HEK293 (cell line): ENCODE data around the gene ORM2.
A peak's percentile ranks its signal among the peaks of the same experiment; 100 is the strongest.

Experiments used
- CTCF ChIA-PET: fragments of 350-600 bp; formaldehyde crosslinking; extraction: SDS; loops from one replicate; lab custom pipeline; 2021; ENCODE audit warnings: antibody characterized with exemption; lab: Yijun Ruan, JAX
- POLR2A ChIA-PET: fragments of 300-600 bp; formaldehyde crosslinking; extraction: SDS; loops from one replicate; lab custom pipeline; 2020; ENCODE audit warnings: antibody characterized with exemption, inconsistent platforms; lab: Yijun Ruan, JAX
- H3K27ac ChIP-seq: fragments of 200-500 bp; sonication (Bioruptor generic); 2 replicates; pipeline ENCODE4 v1.5.1; 2014; ENCODE audit warnings: low read depth, low read length, control low read depth, inconsistent platforms; ENCODE audit errors: extremely low read depth
- H3K36me3 ChIP-seq, 2 experiments: fragments of 200-500 bp in 1 of 2; sonication (Bioruptor generic) in 1 of 2; 1 replicate in 1 of 2; 2 replicates in 1 of 2; pipeline ENCODE4 v1.5.1; 2014 to 2017; ENCODE audit warnings: inconsistent platforms in 2 of 2, low read length in 2 of 2; ENCODE audit not compliant: control insufficient read depth in 2 of 2, insufficient read depth in 1 of 2
- H3K4me1 ChIP-seq: fragments of 200-500 bp; sonication (Bioruptor generic); 2 replicates; pipeline ENCODE4 v1.5.1; 2014; ENCODE audit warnings: mild to moderate bottlenecking, low read length, inconsistent platforms; ENCODE audit not compliant: control insufficient read depth, insufficient read depth
- H3K4me3 ChIP-seq: 2 replicates; pipeline ENCODE4 v1.5.1; 2011; ENCODE audit warnings: low read depth, mild to moderate bottlenecking, control low read depth, low read length, moderate library complexity
- H3K9me3 ChIP-seq: fragments of 200-500 bp; sonication (Bioruptor generic); 2 replicates; pipeline ENCODE4 v1.5.1; 2014; ENCODE audit warnings: low read depth, low read length, inconsistent platforms; ENCODE audit not compliant: control insufficient read depth, insufficient read depth
- GLI2 ChIP-seq: fragments of 450-650 bp; formaldehyde crosslinking; IDR thresholded peaks from 2 replicates; pipeline ENCODE4; 2017; ENCODE audit warnings: missing biosample characterization, missing genetic modification characterization, low read depth, borderline replicate concordance
- KLF8 ChIP-seq: fragments of 450-650 bp; formaldehyde crosslinking; IDR thresholded peaks from 2 replicates; pipeline ENCODE4 v1.5.1; 2016; ENCODE audit warnings: missing biosample characterization, missing genetic modification characterization
- PRDM2 ChIP-seq: fragments of 450-650 bp; formaldehyde crosslinking; IDR thresholded peaks from 2 replicates; pipeline ENCODE4 v1.5.1; 2016; ENCODE audit warnings: missing biosample characterization, missing genetic modification characterization, borderline replicate concordance
- PRDM6 ChIP-seq: fragments of 450-650 bp; formaldehyde crosslinking; IDR thresholded peaks from 2 replicates; pipeline ENCODE4 v1.5.1; 2017; ENCODE audit warnings: missing biosample characterization, missing genetic modification characterization
- RBAK ChIP-seq: fragments of 450-650 bp; formaldehyde crosslinking; IDR thresholded peaks from 2 replicates; pipeline ENCODE4 v1.5.1; 2016; ENCODE audit warnings: missing biosample characterization, missing genetic modification characterization
- REPIN1 ChIP-seq: fragments of 450-650 bp; formaldehyde crosslinking; IDR thresholded peaks from 2 replicates; pipeline ENCODE4 v1.5.1; 2017; ENCODE audit warnings: missing biosample characterization, missing genetic modification characterization, low read depth
- SALL2 ChIP-seq: fragments of 450-650 bp; formaldehyde crosslinking; IDR thresholded peaks from 2 replicates; pipeline ENCODE4 v1.5.0; 2017; ENCODE audit warnings: missing biosample characterization, mild to moderate bottlenecking, missing genetic modification characterization, borderline replicate concordance
- TSHZ1 ChIP-seq: fragments of 450-650 bp; formaldehyde crosslinking; IDR thresholded peaks from 2 replicates; pipeline ENCODE4 v1.5.1; 2016; ENCODE audit warnings: missing biosample characterization, missing genetic modification characterization, borderline replicate concordance
- ZIC2 ChIP-seq: fragments of 450-650 bp; formaldehyde crosslinking; IDR thresholded peaks from 2 replicates; pipeline ENCODE4 v1.5.1; 2016; ENCODE audit warnings: missing biosample characterization, missing genetic modification characterization
- ZNF140 ChIP-seq: fragments of 450-650 bp; formaldehyde crosslinking; IDR thresholded peaks from 2 replicates; pipeline ENCODE4 v1.5.1; 2016; ENCODE audit warnings: missing biosample characterization, missing genetic modification characterization
- ZNF155 ChIP-seq: fragments of 450-650 bp; formaldehyde crosslinking; IDR thresholded peaks from 2 replicates; pipeline ENCODE4 v1.5.1; 2016; ENCODE audit warnings: missing biosample characterization, missing genetic modification characterization
- ZNF174 ChIP-seq: fragments of 450-650 bp; formaldehyde crosslinking; IDR thresholded peaks from 2 replicates; pipeline ENCODE4 v1.5.0; 2017; ENCODE audit warnings: missing biosample characterization, mild to moderate bottlenecking, missing genetic modification characterization
- ZNF2 ChIP-seq: fragments of 450-650 bp; formaldehyde crosslinking; IDR thresholded peaks from 2 replicates; pipeline ENCODE4 v1.5.1; 2016; ENCODE audit warnings: missing biosample characterization, missing genetic modification characterization
- ZNF350 ChIP-seq: fragments of 450-650 bp; formaldehyde crosslinking; IDR thresholded peaks from 2 replicates; pipeline ENCODE4 v1.5.0; 2017; ENCODE audit warnings: missing biosample characterization, mild to moderate bottlenecking, missing genetic modification characterization
- ZNF394 ChIP-seq: fragments of 450-650 bp; formaldehyde crosslinking; IDR thresholded peaks from 2 replicates; pipeline ENCODE4 v1.5.1; 2016; ENCODE audit warnings: missing biosample characterization, missing genetic modification characterization, mild to moderate bottlenecking, moderate library complexity, borderline replicate concordance
- ZNF488 ChIP-seq: fragments of 450-650 bp; formaldehyde crosslinking; IDR thresholded peaks from 2 replicates; pipeline ENCODE4 v1.5.1; 2016; ENCODE audit warnings: missing biosample characterization, missing genetic modification characterization
- ZNF529 ChIP-seq: fragments of 450-650 bp; formaldehyde crosslinking; IDR thresholded peaks from 2 replicates; pipeline ENCODE4 v1.5.1; 2017; ENCODE audit warnings: missing genetic modification characterization, missing biosample characterization; ENCODE audit not compliant: insufficient replicate concordance
- ZNF544 ChIP-seq: fragments of 450-650 bp; formaldehyde crosslinking; IDR thresholded peaks from 2 replicates; pipeline ENCODE4 v1.5.0; 2017; ENCODE audit warnings: missing biosample characterization, missing genetic modification characterization
- ZNF561 ChIP-seq: fragments of 450-650 bp; IDR thresholded peaks from 2 replicates; pipeline ENCODE4 v1.5.1; 2018; ENCODE audit warnings: missing biosample characterization, missing genetic modification characterization, borderline replicate concordance
- ZNF777 ChIP-seq: fragments of 450-650 bp; formaldehyde crosslinking; IDR thresholded peaks from 2 replicates; pipeline ENCODE4 v1.5.1; 2017; ENCODE audit warnings: missing biosample characterization, missing genetic modification characterization, borderline replicate concordance

The ORM2 gene

GRCh38 chr9:114285166-114285867, 44.4 kb upstream of the ORM2 start:
- POLR2A ChIA-PET, result no interaction called here
- no peaks in the 10 kb centered on the region for H3K9me3 ChIP-seq
- TF ChIP-seq ZIC2 (tag by site-specific recombination) (peak; percentile 76), REPIN1 (tag by site-specific recombination) (no peak)
- no peak overlapping the region for H3K4me3 ChIP-seq
- CTCF ChIA-PET, result interaction anchor here (0.6 to 1.6 kb wide), 4 partner anchors 13 to 202 kb away, joined by 3 to 6 read pairs (median 4); no protein-coding TSS in a partner anchor
- peaks cover 0 to 5% of the 10 kb centered on the region in 2 experiments; a peak in 1 of 3 replicates for H3K36me3 ChIP-seq
- no peaks in the 10 kb centered on the region for H3K4me1 ChIP-seq
- no peak overlapping the region for H3K27ac ChIP-seq

GRCh38 chr9:114286146-114286679, 43.5 kb upstream of the ORM2 start:
- peaks cover 0 to 5% of the 10 kb centered on the region in 2 experiments; a peak in 1 of 3 replicates for H3K36me3 ChIP-seq
- ChIA-PET CTCF (interaction anchor here (0.5 to 1.6 kb wide), 7 partner anchors 14 to 203 kb away, joined by 3 to 6 read pairs (median 3); no protein-coding TSS in a partner anchor), POLR2A (no interaction called here)
- H3K9me3 ChIP-seq, result no peaks in the 10 kb centered on the region
- H3K4me3 ChIP-seq, result no peak overlapping the region
- H3K4me1 ChIP-seq, result no peaks in the 10 kb centered on the region
- H3K27ac ChIP-seq, result no peak overlapping the region
- no peak for TF ChIP-seq PRDM6 (tag by site-specific recombination)
- no peak for TF ChIP-seq ZNF529
- TF ChIP-seq KLF8, result no peak
- TF ChIP-seq ZNF350 (tag by site-specific recombination), result no peak
- no peak for TF ChIP-seq ZNF155 (tag by site-specific recombination)
- no peak for TF ChIP-seq GLI2 (tag by site-specific recombination)
- TF ChIP-seq ZNF777 (tag by site-specific recombination), result no peak
- no peak for TF ChIP-seq SALL2 (tag by site-specific recombination)
- no peak for TF ChIP-seq RBAK
- no peak for TF ChIP-seq ZNF488 (tag by site-specific recombination)
- TF ChIP-seq PRDM2 (tag by site-specific recombination), result no peak
- TF ChIP-seq TSHZ1 (tag by site-specific recombination), result no peak
- no peak for TF ChIP-seq ZIC2 (tag by site-specific recombination)
- TF ChIP-seq ZNF174 (tag by site-specific recombination), result no peak
- no peak for TF ChIP-seq ZNF561 (tag by site-specific recombination)
- TF ChIP-seq ZNF394, result no peak
- TF ChIP-seq ZNF2 (tag by site-specific recombination), result no peak
- TF ChIP-seq ZNF140 (tag by site-specific recombination), result no peak
- TF ChIP-seq ZNF544 (tag by site-specific recombination), result no peak
